ENCODE data around the gene NSA2.

Gene NSA2

DNA sequence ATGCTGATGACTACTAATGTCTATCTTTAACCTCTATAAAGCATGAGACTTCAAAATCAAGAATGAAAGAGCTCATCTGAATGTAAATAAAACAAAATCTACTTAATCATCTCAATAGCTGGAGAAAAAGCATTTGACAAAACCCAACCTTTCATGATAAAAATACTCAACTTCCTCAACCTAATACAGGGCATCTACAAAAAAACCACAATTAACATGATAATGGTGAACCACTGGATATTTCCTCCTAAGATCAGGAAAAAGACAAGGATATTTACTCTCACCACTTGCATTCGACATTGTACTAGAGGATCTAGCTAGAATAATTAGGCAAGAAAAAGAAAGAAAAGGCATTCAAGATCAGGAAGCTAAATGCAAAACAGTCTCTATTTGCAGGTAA is 49.8 kb downstream of the NSA2 start:
- no peak for DNase-seq (ENCODE audit: low read depth)

DNA sequence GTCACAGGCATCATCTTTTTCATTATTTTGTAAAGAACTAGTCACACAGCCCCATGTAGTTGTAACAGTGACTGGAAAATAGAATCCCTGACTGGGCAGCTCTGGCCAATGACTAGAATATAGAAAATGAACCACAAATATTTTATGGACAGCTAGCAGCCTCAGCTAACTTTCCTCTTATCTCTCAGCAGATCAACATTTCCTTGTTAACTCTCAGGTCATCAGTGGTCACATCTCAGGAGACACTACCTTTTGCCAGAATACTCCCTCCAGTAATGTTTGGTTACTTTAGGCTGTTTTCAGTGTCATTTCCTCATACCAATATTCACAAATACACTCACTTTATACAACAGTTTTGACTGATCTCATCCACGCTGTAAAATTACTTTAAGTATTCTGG is 55.2 kb downstream of the NSA2 start:
- no peak for DNase-seq (ENCODE audit: low read depth)

DNA sequence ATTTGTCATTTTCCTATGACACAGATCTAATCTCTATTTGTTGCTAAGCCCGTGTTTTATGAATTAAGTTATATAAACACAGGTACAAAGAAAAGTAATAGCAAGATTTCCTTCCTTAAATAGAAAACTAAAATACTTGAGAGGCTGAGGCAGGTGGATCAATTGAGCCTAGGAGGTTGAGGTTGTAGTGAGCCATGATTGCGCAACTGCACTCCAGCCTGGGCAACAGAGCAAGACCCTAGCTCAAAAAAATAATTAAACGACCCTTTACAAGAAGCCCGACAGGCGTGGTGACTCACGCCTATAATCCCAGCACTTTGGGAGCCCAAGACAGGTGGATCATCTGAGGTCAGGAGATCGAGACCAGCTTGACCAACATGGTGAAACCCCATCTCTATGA is 62.4 kb downstream of the NSA2 start:
- no peak for DNase-seq (ENCODE audit: low read depth)
